CD4-positive, alpha-beta T cell (primary cell): ENCODE measurements around the gene GPR137. TPM values are rescaled to one million over a fixed set of nuclear protein-coding genes. Genes with fewer than 3 reads are reported as not detected.
"Not testable (repeated sequence)": the region's sequence is repeated elsewhere in the genome, so short reads cannot be mapped to it uniquely, and the experiment has no call there.

Source experiments
- ATAC-seq: fragments of 200-7000 bp; cut with Tn5 transposase; one replicate; pipeline ENCODE4 v1.10.0; 2022; ENCODE audit warnings: mild to moderate bottlenecking; ENCODE audit not compliant: poor library complexity
- CTCF ChIA-PET: fragments of 350-600 bp; sonication (Branson Sonifier 250); formaldehyde crosslinking; loops from one replicate; lab custom pipeline; 2021; ENCODE audit warnings: antibody characterized with exemption, inconsistent platforms; lab: Charles Lee
- POLR2A ChIA-PET: fragments of 350-600 bp; sonication (Branson Sonifier 250); formaldehyde crosslinking; loops from one replicate; lab custom pipeline; 2021; ENCODE audit warnings: antibody characterized with exemption, inconsistent platforms; lab: Charles Lee
- DNase-seq, 14 experiments: peaks; one replicate each; pipeline ENCODE4 v3.0.0-alpha.2; 2013 to 2020; ENCODE audit warnings: mixed read lengths in 2 of 14
- H3K27ac ChIP-seq, 2 donors: one replicate each; pipeline versions ENCODE4 v1.5.1 to v1.7.0; 2013; ENCODE audit warnings: low read length in 2 of 2, low read depth in 1 of 2, mild to moderate bottlenecking in 1 of 2
- H3K27me3 ChIP-seq, 2 experiments: 1 replicate in 1 of 2; 2 replicates in 1 of 2; pipeline versions ENCODE4 v1.6.1 to v1.7.0; 2013; ENCODE audit warnings: low read length in 2 of 2, control low read depth in 1 of 2, mild to moderate bottlenecking in 1 of 2, moderate library complexity in 1 of 2; ENCODE audit not compliant: insufficient read depth in 2 of 2, control insufficient read depth in 1 of 2
- H3K36me3 ChIP-seq: one replicate; pipeline ENCODE4 v1.6.1; 2013; ENCODE audit warnings: low read length, control low read depth; ENCODE audit not compliant: insufficient read depth
- H3K4me1 ChIP-seq: one replicate; pipeline ENCODE4 v1.6.1; 2013; ENCODE audit warnings: low read length, control low read depth; ENCODE audit not compliant: insufficient read depth
- H3K4me3 ChIP-seq: one replicate; pipeline ENCODE4 v1.5.1; 2013; ENCODE audit warnings: mild to moderate bottlenecking, low read length, moderate library complexity
- H3K9me3 ChIP-seq, 2 experiments: 1 replicate in 1 of 2; 2 replicates in 1 of 2; pipeline versions ENCODE4 v1.6.1 to v1.7.0; 2013; ENCODE audit warnings: low read length in 2 of 2, mild to moderate bottlenecking in 2 of 2, control low read depth in 1 of 2, moderate library complexity in 1 of 2; ENCODE audit not compliant: control insufficient read depth in 1 of 2, insufficient read depth in 1 of 2
- H3K27ac Mint-ChIP-seq: one replicate; pipeline ENCODE4 v1.8.0; 2020; ENCODE audit warnings: mixed read lengths
- H3K27me3 Mint-ChIP-seq: one replicate; pipeline ENCODE4 v1.8.0; 2021; ENCODE audit warnings: mixed read lengths
- H3K36me3 Mint-ChIP-seq: one replicate; pipeline ENCODE4 v1.8.0; 2021; ENCODE audit warnings: low read depth, mixed read lengths
- H3K4me1 Mint-ChIP-seq: one replicate; pipeline ENCODE4 v1.8.0; 2021; ENCODE audit warnings: low read depth, mixed read lengths
- H3K4me3 Mint-ChIP-seq: one replicate; pipeline ENCODE4 v1.8.0; 2020; ENCODE audit warnings: mild to moderate bottlenecking, mixed read lengths
- H3K9me3 Mint-ChIP-seq: one replicate; pipeline ENCODE4 v1.8.0; 2020; ENCODE audit warnings: mixed read lengths
- intact Hi-C, 2 experiments: fragments of 100-400 bp; cut with DNase I in 1 of 2; cut with micrococcal nuclease in 1 of 2; formaldehyde crosslinking; loops; one replicate each; pipeline versions ENCODE4 v1.15.1 to v1.9.0; 2023 to 2025; cut with DNase I, micrococcal nuclease
- total RNA-seq, 174 experiments: library from RNA in 2 of 174; stranded (reverse) in 2 of 174; gene quantifications; one replicate each; pipeline ENCODE4 v1.2.3 and lab custom pipeline; 2021 to 2026
- TF ChIP-seq, protein P1 (sequence below): fragments of 200-600 bp; IDR thresholded peaks from one replicate; pipeline ENCODE4 v1.8.0; 2022; ENCODE audit warnings: antibody characterized with exemption, mild to moderate bottlenecking

GPR137 gene
- total RNA-seq, 2 experiments from 2014 or later: 13.8 to 16.6 TPM

DNA sequence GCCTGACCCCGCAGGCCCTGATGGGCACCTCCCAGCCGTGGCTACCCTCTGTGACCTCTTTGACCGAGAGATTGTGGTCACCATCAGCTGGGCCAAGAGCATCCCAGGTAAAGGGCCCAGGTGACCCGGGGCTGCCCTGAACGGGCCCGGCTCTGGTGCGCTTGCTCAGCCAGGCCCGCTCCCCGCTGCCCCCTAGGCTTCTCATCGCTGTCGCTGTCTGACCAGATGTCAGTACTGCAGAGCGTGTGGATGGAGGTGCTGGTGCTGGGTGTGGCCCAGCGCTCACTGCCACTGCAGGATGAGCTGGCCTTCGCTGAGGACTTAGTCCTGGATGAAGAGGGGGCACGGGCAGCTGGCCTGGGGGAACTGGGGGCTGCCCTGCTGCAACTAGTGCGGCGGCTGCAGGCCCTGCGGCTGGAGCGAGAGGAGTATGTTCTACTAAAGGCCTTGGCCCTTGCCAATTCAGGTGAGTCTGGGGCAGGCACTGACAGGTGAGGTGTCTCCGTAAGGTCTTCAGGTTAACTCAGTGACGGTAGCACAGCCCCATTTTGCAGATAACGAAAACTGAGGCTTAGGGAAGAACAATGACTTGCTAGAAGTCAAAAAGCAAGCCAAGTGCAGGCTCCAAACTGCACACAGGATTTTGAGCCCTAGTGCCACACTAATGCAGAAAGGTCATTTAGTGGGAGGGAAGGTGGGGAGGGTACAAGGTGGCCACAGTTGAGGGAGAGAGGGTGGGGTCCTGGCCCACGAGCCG, 29.3 kb downstream of the GPR137 start:
- peak in 1 of 14 experiments; percentile 31 for DNase-seq
- no peak for ATAC-seq
- H3K4me3 Mint-ChIP-seq: no peak overlapping the region
- Histone ChIP-seq H3K36me3 (peaks cover 31% of the 10 kb centered on the region), H3K27me3 (no peaks in the 10 kb centered on the region), H3K27ac (no peak overlapping the region), H3K4me1 (peaks cover 40% of the 10 kb centered on the region), H3K9me3 (no peaks in the 10 kb centered on the region), H3K4me3 (no peak overlapping the region)
- CTCF ChIA-PET: no interaction called here
- H3K4me1 Mint-ChIP-seq: peaks cover 41% of the 10 kb centered on the region
- TF ChIP-seq, protein P1, sequence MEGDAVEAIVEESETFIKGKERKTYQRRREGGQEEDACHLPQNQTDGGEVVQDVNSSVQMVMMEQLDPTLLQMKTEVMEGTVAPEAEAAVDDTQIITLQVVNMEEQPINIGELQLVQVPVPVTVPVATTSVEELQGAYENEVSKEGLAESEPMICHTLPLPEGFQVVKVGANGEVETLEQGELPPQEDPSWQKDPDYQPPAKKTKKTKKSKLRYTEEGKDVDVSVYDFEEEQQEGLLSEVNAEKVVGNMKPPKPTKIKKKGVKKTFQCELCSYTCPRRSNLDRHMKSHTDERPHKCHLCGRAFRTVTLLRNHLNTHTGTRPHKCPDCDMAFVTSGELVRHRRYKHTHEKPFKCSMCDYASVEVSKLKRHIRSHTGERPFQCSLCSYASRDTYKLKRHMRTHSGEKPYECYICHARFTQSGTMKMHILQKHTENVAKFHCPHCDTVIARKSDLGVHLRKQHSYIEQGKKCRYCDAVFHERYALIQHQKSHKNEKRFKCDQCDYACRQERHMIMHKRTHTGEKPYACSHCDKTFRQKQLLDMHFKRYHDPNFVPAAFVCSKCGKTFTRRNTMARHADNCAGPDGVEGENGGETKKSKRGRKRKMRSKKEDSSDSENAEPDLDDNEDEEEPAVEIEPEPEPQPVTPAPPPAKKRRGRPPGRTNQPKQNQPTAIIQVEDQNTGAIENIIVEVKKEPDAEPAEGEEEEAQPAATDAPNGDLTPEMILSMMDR: no peak
- intact Hi-C loops: loop anchor here in 1 of 2 experiments (5.0 kb wide), 1 partner anchor 42 kb away; the partner anchor contains the start of gene RPS6KA4
- no peaks in the 10 kb centered on the region for H3K27me3 Mint-ChIP-seq
- no peaks in the 10 kb centered on the region for H3K9me3 Mint-ChIP-seq
- POLR2A ChIA-PET: interaction anchor here (4.0 kb wide), 1 partner anchor 11 kb away, joined by 105 read pairs; the partner anchor contains the start of genes CATSPERZ and ESRRA
- H3K27ac Mint-ChIP-seq: peak overlapping the region; percentile 47
- peaks cover 50% of the 10 kb centered on the region for H3K36me3 Mint-ChIP-seq

DNA sequence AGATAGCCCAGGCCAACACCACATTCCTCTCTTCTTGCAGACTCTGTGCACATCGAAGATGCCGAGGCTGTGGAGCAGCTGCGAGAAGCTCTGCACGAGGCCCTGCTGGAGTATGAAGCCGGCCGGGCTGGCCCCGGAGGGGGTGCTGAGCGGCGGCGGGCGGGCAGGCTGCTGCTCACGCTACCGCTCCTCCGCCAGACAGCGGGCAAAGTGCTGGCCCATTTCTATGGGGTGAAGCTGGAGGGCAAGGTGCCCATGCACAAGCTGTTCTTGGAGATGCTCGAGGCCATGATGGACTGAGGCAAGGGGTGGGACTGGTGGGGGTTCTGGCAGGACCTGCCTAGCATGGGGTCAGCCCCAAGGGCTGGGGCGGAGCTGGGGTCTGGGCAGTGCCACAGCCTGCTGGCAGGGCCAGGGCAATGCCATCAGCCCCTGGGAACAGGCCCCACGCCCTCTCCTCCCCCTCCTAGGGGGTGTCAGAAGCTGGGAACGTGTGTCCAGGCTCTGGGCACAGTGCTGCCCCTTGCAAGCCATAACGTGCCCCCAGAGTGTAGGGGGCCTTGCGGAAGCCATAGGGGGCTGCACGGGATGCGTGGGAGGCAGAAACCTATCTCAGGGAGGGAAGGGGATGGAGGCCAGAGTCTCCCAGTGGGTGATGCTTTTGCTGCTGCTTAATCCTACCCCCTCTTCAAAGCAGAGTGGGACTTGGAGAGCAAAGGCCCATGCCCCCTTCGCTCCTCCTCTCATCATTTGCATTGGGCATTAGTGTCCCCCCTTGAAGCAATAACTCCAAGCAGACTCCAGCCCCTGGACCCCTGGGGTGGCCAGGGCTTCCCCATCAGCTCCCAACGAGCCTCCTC, 30.2 kb downstream of the GPR137 start:
- not testable (repeated sequence) for H3K9me3 Mint-ChIP-seq, H3K27me3 ChIP-seq, H3K27me3 Mint-ChIP-seq, H3K4me3 ChIP-seq, H3K9me3 ChIP-seq, ATAC-seq
- peaks cover 57% of the 10 kb centered on the region for H3K36me3 Mint-ChIP-seq
- ChIA-PET POLR2A (interaction anchor here (2.2 to 4.0 kb wide), 6 partner anchors 12 to 110 kb away, joined by 7 to 105 read pairs (median 74); partner anchors contain the start of genes CATSPERZ, CCDC88B, ESRRA and FERMT3), CTCF (interaction anchor here (1.5 to 3.0 kb wide), 6 partner anchors 12 to 337 kb away, joined by 4 to 39 read pairs (median 22); partner anchors contain the start of genes CCDC88B, ESRRA and FERMT3)
- peaks cover 47% of the 10 kb centered on the region for H3K4me1 Mint-ChIP-seq
- DNase-seq: peak in 1 of 14 experiments; percentile 38
- intact Hi-C loops: loop anchor here in 1 of 2 experiments (5.0 kb wide), 1 partner anchor 41 kb away; the partner anchor contains the start of gene RPS6KA4
- H3K4me1 ChIP-seq: peaks cover 40% of the 10 kb centered on the region
- H3K36me3 ChIP-seq: peaks cover 34% of the 10 kb centered on the region
- H3K4me3 Mint-ChIP-seq: peak overlapping the region; percentile 92
- peak overlapping the region; percentile 93 to 99 for H3K27ac ChIP-seq
- H3K27ac Mint-ChIP-seq: peak overlapping the region; percentile 98

DNA sequence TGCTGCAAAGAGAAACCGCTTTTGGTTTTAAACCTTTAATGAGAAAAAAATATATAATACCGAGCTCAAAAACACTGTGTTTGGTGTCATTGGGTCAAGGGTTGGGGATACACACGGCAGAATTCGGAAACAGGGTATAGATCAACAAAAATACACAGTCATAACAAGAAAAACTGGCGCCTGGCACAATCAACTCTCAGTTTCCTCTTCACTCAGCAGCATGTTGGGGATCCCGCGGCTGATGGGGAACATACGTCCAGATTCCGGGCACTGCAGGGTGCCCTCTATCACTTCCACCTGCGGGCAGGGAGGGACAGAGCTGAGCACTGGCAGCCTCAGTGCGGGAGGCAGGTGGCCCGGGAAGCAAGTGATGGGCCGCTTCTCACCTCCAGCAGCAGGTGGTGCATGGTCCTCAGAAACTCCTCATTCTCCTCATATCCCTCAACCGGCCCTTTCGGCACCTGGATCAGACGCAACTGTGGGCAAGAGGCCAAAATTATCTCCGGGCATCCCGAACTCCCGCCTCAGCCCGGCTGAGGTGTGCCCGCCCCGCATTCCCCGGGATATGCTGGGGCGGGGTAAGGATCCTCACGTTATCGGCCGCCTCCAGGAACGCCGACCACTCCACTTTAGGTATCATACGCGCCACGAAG, 31.1 kb downstream of the GPR137 start:
- peak overlapping the region; percentile 98 for H3K27ac Mint-ChIP-seq
- Histone ChIP-seq H3K9me3 (no peaks in the 10 kb centered on the region), H3K27me3 (no peaks in the 10 kb centered on the region), H3K4me3 (peak overlapping the region; percentile 96), H3K27ac (peak overlapping the region; percentile 93 to 99), H3K36me3 (peaks cover 39% of the 10 kb centered on the region), H3K4me1 (peaks cover 40% of the 10 kb centered on the region)
- TF ChIP-seq, protein P1: peak; percentile 31
- intact Hi-C loops: loop anchor here (1.0 to 5.0 kb wide), 8 partner anchors 10 to 337 kb away; partner anchors contain the start of genes CCDC88B (in 1 of the 2), ESRRA (in 1 of the 2), GPR137 (in 1 of the 2) and RPS6KA4 (in 1 of the 2)
- ATAC-seq (peak; percentile 13), DNase-seq (peak in 8 of 14 experiments; percentile 26 to 79 (median 46))
- H3K4me1 Mint-ChIP-seq: peaks cover 48% of the 10 kb centered on the region
- ChIA-PET POLR2A (interaction anchor here (0.8 to 4.0 kb wide), 35 partner anchors 11 to 1726 kb away, joined by 3 to 105 read pairs (median 8); partner anchors contain the start of genes BAD, CATSPERZ, CCDC88B and ESRRA), CTCF (interaction anchor here (1.4 to 3.0 kb wide), 11 partner anchors 13 to 336 kb away, joined by 4 to 39 read pairs (median 7); partner anchors contain the start of genes CCDC88B, ESRRA, FERMT3 and PLCB3)
- H3K4me3 Mint-ChIP-seq: peak overlapping the region; percentile 92
- no peaks in the 10 kb centered on the region for H3K9me3 Mint-ChIP-seq
- H3K36me3 Mint-ChIP-seq: peaks cover 63% of the 10 kb centered on the region
- no peaks in the 10 kb centered on the region for H3K27me3 Mint-ChIP-seq
